Fibroblast of lung (primary cell): Measurements from ENCODE around the gene KLF14. TPM values are rescaled to one million over a fixed set of nuclear protein-coding genes. Genes with fewer than 3 reads are reported as not detected.
"Not testable (repeated sequence)": the region's sequence is repeated elsewhere in the genome, so short reads cannot be mapped to it uniquely, and the experiment has no call there.

Source experiments
- DNase-seq, 2 donors: peaks; one replicate each; pipeline versions ENCODE4 v3.0.0 to v3.0.0-alpha.2; 2010; ENCODE audit warnings: low read depth in 2 of 2
- H2AFZ ChIP-seq: 2 replicates; pipeline ENCODE4 v1.5.1; 2012; ENCODE audit warnings: low read length, control low read depth, inconsistent platforms
- H3K27ac ChIP-seq: 2 replicates; pipeline ENCODE4 v1.5.1; 2011; ENCODE audit warnings: low read length, control low read depth; ENCODE audit not compliant: insufficient read depth
- H3K27me3 ChIP-seq: 2 replicates; pipeline ENCODE4 v1.5.1; 2011; ENCODE audit warnings: mild to moderate bottlenecking, low read length; ENCODE audit not compliant: control insufficient read depth, insufficient read depth
- H3K36me3 ChIP-seq: 2 replicates; pipeline ENCODE4 v1.5.1; 2011; ENCODE audit warnings: low read length; ENCODE audit not compliant: control insufficient read depth, insufficient read depth
- H3K4me1 ChIP-seq: 2 replicates; pipeline ENCODE4 v1.5.1; 2011; ENCODE audit warnings: low read length; ENCODE audit not compliant: control insufficient read depth, insufficient read depth; ENCODE audit errors: extremely low read depth
- H3K4me2 ChIP-seq: 2 replicates; pipeline ENCODE4 v1.5.1; 2011; ENCODE audit warnings: low read length, control low read depth; ENCODE audit not compliant: insufficient read depth; ENCODE audit errors: extremely low read depth
- H3K4me3 ChIP-seq, 4 experiments: fragments of 200-600 bp in 1 of 4; sonication (generic) in 1 of 4; replicated peaks in 1 of 4; 2 replicates each; pipeline ENCODE4 v1.5.1; 2011 to 2016; ENCODE audit warnings: low read length in 4 of 4, low read depth in 3 of 4, mild to moderate bottlenecking in 3 of 4, control low read depth in 2 of 4, inconsistent platforms in 1 of 4, mixed read lengths in 1 of 4; ENCODE audit not compliant: insufficient read depth in 1 of 4; ENCODE audit errors: control extremely low read depth in 1 of 4
- H3K79me2 ChIP-seq: 2 replicates; pipeline ENCODE4 v1.5.1; 2012; ENCODE audit warnings: mild to moderate bottlenecking, low read length, inconsistent platforms; ENCODE audit not compliant: control insufficient read depth, insufficient read depth
- H3K9ac ChIP-seq: 2 replicates; pipeline ENCODE4 v1.5.1; 2011; ENCODE audit warnings: mild to moderate bottlenecking, low read length, control low read depth; ENCODE audit not compliant: insufficient read depth
- H3K9me3 ChIP-seq: 2 replicates; pipeline ENCODE4 v1.5.1; 2012; ENCODE audit warnings: low read depth, low read length; ENCODE audit not compliant: control insufficient read depth, insufficient read depth
- H4K20me1 ChIP-seq: 2 replicates; pipeline ENCODE4 v1.5.1; 2011; ENCODE audit warnings: low read length; ENCODE audit not compliant: control insufficient read depth, insufficient read depth; ENCODE audit errors: extremely low read depth
- EZH2 ChIP-seq: IDR thresholded peaks from 2 replicates; pipeline ENCODE4 v1.5.1; 2012; ENCODE audit warnings: low read length, control low read depth, mild to moderate bottlenecking; ENCODE audit errors: missing control alignments
- polyA plus RNA-seq, 2 donors: library from polyadenylated mRNA; depleted of rRNA in 1 of 2; stranded (reverse) in 1 of 2; unstranded in 1 of 2; fragments of >200 nt; gene quantifications; 2 replicates each; pipeline ENCODE4 v1.2.1, GENCODE V29; 2011 to 2012; ENCODE audit warnings: missing spikeins in 1 of 2
- total RNA-seq: library from RNA; depleted of rRNA; stranded (reverse); fragments of >200 nt; gene quantifications from 2 replicates; pipeline ENCODE4 v1.2.1, GENCODE V29; 2014
- TF ChIP-seq, protein P1 (sequence below), 2 donors: IDR thresholded peaks in 1 of 2; conservative IDR thresholded peaks in 1 of 2; 1 replicate in 1 of 2; 2 replicates in 1 of 2; pipeline ENCODE4 v1.5.1; 2011 to 2012; ENCODE audit warnings: low read length in 2 of 2, control low read depth in 1 of 2, inconsistent platforms in 1 of 2, low read depth in 1 of 2, mild to moderate bottlenecking in 1 of 2

Gene KLF14
- total and polyA plus RNA-seq, 2 donors (not counting 1 experiment from before 2014, with no cell fraction given), result under 0.01 to 0.27 TPM

DNA sequence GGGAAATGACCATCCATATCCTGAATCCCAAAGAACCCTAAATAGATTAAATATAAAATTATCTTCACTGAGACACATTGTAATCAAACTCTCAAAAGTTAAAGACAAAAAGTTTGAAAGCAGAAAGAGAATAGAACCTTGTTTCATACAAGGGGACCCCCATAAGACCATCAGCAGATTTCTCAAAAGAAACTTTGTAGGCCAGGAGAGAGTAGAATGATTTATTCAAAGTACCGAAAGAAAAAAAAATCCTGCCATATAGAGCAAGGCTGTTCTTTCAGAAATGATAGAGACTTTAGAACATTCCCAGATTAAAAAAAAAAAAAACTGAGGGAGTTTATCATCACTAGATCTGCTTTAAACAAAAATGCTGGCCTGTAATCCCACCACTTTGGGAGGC is 34.8 kb upstream of the KLF14 start:
- Histone ChIP-seq H3K27ac (no peak overlapping the region), H2AFZ (no peak overlapping the region), H4K20me1 (no peaks in the 10 kb centered on the region), H3K27me3 (no peaks in the 10 kb centered on the region), H3K9ac (no peak overlapping the region), H3K4me2 (no peak overlapping the region), H3K4me3 (no peak overlapping the region), H3K9me3 (no peaks in the 10 kb centered on the region), H3K36me3 (no peaks in the 10 kb centered on the region), H3K79me2 (no peaks in the 10 kb centered on the region), H3K4me1 (no peaks in the 10 kb centered on the region)
- DNase-seq, result no peak
- TF ChIP-seq, protein P1, sequence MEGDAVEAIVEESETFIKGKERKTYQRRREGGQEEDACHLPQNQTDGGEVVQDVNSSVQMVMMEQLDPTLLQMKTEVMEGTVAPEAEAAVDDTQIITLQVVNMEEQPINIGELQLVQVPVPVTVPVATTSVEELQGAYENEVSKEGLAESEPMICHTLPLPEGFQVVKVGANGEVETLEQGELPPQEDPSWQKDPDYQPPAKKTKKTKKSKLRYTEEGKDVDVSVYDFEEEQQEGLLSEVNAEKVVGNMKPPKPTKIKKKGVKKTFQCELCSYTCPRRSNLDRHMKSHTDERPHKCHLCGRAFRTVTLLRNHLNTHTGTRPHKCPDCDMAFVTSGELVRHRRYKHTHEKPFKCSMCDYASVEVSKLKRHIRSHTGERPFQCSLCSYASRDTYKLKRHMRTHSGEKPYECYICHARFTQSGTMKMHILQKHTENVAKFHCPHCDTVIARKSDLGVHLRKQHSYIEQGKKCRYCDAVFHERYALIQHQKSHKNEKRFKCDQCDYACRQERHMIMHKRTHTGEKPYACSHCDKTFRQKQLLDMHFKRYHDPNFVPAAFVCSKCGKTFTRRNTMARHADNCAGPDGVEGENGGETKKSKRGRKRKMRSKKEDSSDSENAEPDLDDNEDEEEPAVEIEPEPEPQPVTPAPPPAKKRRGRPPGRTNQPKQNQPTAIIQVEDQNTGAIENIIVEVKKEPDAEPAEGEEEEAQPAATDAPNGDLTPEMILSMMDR (conservative IDR thresholded peaks at IDR 0.05 in 1 of 2, IDR thresholded peaks at IDR 0.05 in 1 of 2; ENCODE audit: low read depth in 1 of 2, low read length in 2 of 2), result no peak
- no peak for TF ChIP-seq EZH2

DNA sequence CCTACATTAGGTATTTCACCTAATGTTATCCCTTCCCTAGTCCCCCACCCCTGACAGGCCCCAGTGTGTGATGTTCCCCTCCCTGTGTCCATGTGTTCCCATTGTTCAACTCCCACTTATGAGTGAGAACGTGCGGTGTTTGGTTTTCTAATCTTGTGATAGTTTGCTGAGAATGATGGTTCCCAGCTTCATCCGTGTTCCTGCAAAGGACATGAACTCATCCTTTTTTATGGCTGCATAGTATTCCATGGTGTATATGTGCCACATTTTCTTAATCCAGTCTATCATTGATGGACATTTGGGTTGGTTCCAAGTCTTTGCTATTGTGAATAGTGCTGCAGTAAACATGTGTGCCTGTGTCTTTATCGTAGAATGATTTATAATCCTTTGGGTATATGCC is 30.6 kb upstream of the KLF14 start:
- not testable (repeated sequence) for H4K20me1 ChIP-seq, H3K27me3 ChIP-seq, H3K4me2 ChIP-seq, H3K9ac ChIP-seq, H3K79me2 ChIP-seq, H3K27ac ChIP-seq, H3K36me3 ChIP-seq, H3K9me3 ChIP-seq, H2AFZ ChIP-seq, DNase-seq, H3K4me3 ChIP-seq, H3K4me1 ChIP-seq

DNA sequence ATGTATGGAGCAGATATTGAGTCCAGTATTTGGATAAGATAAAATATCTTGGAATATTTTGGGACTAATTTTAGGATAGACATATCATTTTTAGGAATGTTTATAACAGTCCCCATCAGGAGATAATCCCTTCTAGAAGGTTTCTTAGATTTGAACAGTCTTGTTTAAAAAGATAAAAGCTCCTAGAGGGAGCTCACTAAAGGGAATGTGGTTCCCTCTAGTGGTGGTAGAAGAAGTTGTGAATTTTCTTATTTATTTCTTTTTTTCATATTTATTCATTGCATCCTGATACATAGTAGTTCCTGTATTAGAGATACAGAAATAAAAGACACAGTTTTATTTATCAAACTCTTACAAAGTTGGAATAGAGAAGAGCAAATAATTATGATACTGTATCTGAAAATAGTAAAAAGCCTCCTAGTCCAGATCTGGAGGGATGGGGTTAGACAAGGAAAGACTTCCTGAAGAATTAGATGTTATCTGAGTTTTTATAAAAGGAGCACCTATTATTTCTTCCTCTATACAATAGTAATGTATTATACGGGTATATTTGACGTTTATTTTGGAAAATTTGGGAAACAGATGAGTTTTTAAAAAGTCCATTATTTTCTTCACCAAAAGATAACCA is 24.5 kb upstream of the KLF14 start:
- Histone ChIP-seq H3K9me3 (no peaks in the 10 kb centered on the region), H3K4me1 (no peaks in the 10 kb centered on the region), H3K4me3 (no peak overlapping the region), H3K36me3 (no peaks in the 10 kb centered on the region), H3K9ac (no peak overlapping the region), H3K4me2 (no peak overlapping the region), H2AFZ (no peak overlapping the region), H4K20me1 (no peaks in the 10 kb centered on the region), H3K27me3 (peaks cover 4% of the 10 kb centered on the region), H3K27ac (no peak overlapping the region), H3K79me2 (no peaks in the 10 kb centered on the region)
- DNase-seq, result peak; percentile 49 to 80
- TF ChIP-seq EZH2, result no peak
- TF ChIP-seq, protein P1 (conservative IDR thresholded peaks at IDR 0.05 in 1 of 2, IDR thresholded peaks at IDR 0.05 in 1 of 2; ENCODE audit: low read depth in 1 of 2, low read length in 2 of 2), result peak; percentile 39 to 58
